ENCODE results near the gene MPZL2.

DNA sequence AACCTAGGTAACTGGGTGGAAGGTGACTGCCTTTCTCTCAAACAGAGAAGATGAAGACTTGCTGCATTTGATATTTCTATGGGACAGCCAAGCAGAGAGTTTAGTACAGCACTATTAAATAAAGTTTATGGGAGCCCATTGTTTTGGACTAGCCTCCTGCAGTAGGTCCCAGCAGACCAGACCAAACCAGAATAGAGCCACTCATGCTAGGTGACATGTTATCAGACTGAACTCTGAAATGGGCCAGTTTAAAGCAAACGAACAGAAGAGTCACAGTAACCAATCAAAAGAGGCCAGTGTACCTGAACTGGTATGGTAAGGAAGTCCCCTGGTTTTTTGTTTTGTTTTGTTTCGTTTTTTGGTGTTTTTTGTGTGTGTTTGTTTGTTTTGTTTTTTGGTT lies 7.9 kb upstream of the MPZL2 start:
- no peak for TF ChIP-seq CTCF (IDR thresholded peaks at IDR 0.05)
- no peak for TF ChIP-seq POLR2A (IDR thresholded peaks at IDR 0.05)

All from adrenal gland (tissue), 5 donors.